GM12872 (cell line): ENCODE data around the gene TTC24.

Experiments
- TF ChIP-seq, protein P1 (sequence below): IDR thresholded peaks from 3 replicates; pipeline ENCODE4 v1.5.1; 2011; ENCODE audit warnings: low read depth, mild to moderate bottlenecking, low read length, moderate library complexity; ENCODE audit not compliant: insufficient read depth

TTC24 gene

DNA sequence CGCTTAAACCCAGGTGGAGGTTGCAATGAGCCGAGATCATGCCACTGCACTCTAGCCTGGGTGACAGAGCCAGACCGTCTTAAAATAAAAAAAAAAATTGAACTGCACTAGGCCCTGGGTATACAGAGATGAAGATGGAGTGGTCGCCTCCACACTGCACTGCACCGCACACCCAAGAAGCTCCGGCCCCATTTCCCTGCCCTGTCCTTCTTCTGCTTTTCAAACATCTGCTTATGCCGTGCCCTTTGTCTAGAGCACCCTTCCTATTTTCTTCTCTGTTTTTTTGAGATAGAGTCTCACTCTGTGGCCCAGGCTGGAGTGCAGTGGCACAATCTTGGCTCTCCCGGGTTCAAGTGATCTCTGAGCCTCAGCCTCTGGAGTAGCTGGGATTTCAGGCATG lies 24.6 kb upstream of the TTC24 start:
- TF ChIP-seq, protein P1, sequence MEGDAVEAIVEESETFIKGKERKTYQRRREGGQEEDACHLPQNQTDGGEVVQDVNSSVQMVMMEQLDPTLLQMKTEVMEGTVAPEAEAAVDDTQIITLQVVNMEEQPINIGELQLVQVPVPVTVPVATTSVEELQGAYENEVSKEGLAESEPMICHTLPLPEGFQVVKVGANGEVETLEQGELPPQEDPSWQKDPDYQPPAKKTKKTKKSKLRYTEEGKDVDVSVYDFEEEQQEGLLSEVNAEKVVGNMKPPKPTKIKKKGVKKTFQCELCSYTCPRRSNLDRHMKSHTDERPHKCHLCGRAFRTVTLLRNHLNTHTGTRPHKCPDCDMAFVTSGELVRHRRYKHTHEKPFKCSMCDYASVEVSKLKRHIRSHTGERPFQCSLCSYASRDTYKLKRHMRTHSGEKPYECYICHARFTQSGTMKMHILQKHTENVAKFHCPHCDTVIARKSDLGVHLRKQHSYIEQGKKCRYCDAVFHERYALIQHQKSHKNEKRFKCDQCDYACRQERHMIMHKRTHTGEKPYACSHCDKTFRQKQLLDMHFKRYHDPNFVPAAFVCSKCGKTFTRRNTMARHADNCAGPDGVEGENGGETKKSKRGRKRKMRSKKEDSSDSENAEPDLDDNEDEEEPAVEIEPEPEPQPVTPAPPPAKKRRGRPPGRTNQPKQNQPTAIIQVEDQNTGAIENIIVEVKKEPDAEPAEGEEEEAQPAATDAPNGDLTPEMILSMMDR, result no peak

GRCh38 chr1:156555715-156556114 lies 23.8 kb upstream of the TTC24 start:
- TF ChIP-seq, protein P1, result no peak

- TF ChIP-seq, protein P1, result no peak
These were observed 23.2 kb upstream of the TTC24 start for GRCh38 chr1:156556354-156556753.

- TF ChIP-seq, protein P1, result no peak
These were observed 20.3 kb upstream of the TTC24 start for GRCh38 chr1:156559086-156559796.

GRCh38 chr1:156559797-156560385 lies 19.6 kb upstream of the TTC24 start:
- TF ChIP-seq, protein P1, result no peak

GRCh38 chr1:156560585-156561163 lies 18.8 kb upstream of the TTC24 start:
- TF ChIP-seq, protein P1, result no peak

- TF ChIP-seq, protein P1, result no peak
These were observed 14.0 kb upstream of the TTC24 start for GRCh38 chr1:156565519-156565918.
